ENCODE data around the gene SLC46A3.

GRCh38 chr13:28707629-28708427, 10.9 kb downstream of the SLC46A3 start:
- TF ChIP-seq CTCF (IDR thresholded peaks at IDR 0.05; ENCODE audit: poor library complexity) (no peak), EZH2phosphoT487 (IDR thresholded peaks at IDR 0.05; ENCODE audit: low read depth, severe bottlenecking, unreplicated experiment) (no peak), EZH2 (IDR thresholded peaks at IDR 0.05; ENCODE audit: borderline replicate concordance) (no peak)

Measured in hepatocyte (in vitro differentiated cells).